Measurements from ENCODE around the gene CDC14A.
"Not testable (repeated sequence)": the region's sequence is repeated elsewhere in the genome, so short reads cannot be mapped to it uniquely, and the experiment has no call there.

The CDC14A gene

DNA sequence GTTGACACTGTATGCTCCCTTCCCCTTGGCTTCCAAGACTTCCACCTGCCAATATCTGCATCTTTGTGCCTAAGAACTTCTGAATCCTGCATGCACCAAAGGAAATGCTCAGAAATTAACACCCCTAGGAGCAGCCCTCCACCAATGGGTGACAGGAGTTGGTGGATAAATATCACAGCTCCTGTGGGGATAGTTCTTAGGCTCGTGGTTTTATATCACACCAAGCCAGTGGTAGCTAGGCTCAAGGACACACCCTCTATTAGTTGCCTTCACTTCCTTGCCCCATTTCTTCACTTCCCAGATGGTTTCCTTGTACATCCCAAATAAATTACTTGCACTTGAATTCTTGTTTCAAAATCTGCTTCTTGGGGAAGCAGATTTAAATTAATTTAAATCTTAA is 16.9 kb upstream of the CDC14A start:
- no peak for DNase-seq

DNA sequence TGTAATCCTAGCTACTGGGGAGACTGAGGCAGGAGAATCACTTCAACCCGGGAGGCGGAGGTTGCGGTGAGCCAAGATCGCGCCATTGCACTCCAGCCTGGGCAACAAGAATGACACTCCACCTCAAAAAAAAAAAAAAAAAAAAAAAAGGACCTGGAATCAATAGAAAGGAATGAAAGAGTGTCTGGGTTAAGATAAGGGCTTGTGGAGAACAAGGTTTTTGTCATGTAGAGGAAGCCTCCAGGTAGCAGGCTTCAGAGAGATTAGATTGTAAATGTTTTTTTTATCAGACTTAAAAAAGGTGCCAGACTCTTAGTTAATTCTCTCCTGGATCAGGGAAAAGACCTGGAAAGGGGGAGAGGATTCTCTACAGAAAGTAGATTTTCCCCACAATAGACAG is 14.4 kb upstream of the CDC14A start:
- not testable (repeated sequence) for DNase-seq

DNA sequence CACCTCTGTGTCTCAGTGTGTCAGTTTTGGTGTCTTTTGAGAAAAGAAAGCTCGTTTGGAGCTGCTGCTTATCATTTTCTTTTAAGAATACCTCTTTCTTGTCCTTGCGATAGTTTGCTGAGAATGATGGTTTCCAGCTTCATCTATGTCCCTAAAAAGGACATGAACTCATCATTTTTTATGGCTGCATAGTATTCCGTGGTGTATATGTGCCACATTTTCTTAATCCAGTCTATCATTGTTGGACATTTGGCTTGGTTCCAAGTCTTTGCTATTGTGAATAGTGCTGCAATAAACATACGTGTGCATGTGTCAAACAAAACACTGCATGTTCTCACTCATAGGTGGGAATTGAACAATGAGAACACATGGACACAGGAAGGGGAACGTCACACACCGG is 12.6 kb upstream of the CDC14A start:
- not testable (repeated sequence) for DNase-seq

DNA sequence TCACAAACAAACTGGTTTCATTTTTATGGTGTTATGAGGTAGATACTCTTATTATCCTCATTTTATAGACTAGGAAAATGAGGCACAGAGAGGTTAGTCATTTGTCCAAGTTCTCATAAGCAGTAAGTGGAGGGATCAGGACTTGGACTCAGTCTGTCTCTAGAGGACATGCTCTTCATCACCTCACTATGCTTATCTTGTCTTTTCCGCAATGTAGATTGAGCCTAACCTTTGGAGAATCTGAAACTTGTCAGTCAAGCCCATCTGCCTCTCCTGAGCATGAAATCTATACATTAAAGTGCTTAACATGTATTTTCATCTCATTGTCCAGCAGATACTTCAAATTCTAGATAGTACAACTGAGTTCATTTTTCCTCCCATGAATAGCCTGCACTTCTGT is 11.8 kb upstream of the CDC14A start:
- DNase-seq, result no peak

DNA sequence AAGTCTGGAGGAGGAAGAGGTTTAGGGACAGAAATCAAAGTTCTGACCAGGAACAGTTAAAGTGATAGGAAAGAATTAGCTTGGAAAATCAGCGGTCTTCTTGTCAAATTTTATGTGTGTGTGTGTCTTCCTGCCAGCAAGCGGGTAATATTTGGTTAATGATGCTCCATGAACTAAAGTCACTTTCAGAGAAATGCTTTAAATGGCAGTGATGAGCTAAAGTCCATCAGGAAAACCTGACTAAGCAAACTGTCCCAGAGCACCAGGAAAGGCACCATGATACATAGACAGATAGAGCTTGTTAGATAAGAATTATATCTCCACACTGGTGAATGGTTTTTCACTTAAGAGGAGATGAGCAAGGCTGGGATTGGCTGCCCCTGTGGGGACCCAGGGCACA is 10.0 kb upstream of the CDC14A start:
- DNase-seq, result no peak

DNA sequence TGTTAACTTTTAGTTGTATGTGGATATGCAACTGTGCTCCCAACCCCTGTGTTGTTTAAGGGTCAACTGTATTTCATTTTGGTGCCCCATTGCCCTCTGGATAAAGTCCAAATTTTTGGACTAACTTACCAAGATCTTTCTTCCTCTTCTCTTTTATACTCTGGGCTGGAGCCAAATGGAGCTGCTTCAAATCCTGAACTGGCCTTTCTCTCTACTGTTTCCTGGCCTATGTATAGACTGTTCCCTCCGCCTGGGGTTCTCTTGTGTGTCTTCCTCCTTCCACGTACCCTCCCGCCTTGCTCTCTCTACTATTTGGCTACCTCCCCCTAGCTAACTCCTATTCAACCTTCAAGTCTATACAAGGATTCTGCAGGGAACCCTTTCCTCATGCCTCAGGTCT is 8.4 kb upstream of the CDC14A start:
- DNase-seq, result no peak

DNA sequence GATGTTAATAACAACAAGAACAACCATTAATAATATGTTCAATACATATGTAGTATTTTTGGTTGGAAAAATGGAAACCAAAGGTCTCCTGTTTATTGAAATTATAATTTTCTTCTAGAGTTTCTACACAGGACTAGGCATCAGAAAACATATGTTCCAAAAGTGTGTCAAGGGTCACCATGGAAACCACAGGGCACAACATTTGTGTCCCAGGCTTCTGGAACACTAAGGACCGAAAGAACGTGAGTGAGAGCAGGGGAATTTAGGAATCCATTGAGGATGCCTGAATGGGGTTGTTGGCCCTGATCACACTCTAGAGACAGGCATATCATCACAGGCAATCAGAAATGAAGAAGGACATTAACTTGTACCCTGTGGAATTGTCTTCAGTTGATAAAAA is 7.5 kb upstream of the CDC14A start:
- no peak for DNase-seq

DNA sequence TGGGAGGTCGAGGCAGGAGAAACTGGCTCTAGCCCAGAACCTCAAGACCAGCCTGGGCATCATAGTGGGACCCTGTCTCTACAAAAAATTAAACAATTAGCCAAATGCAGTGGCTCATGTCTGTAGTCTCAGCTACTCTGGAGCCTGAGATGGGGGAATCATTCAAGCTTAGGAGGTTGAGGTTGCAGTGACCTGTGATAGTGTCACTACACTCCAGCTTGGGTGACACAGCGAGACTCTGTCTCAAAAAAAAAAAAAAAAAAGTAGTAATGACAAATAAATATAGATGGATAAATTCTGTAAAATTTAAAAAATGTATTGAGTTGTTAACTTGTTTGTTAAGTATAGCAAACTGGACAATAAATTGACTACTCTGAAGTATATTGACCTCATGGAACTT is 5.9 kb upstream of the CDC14A start:
- no peak for DNase-seq

DNA sequence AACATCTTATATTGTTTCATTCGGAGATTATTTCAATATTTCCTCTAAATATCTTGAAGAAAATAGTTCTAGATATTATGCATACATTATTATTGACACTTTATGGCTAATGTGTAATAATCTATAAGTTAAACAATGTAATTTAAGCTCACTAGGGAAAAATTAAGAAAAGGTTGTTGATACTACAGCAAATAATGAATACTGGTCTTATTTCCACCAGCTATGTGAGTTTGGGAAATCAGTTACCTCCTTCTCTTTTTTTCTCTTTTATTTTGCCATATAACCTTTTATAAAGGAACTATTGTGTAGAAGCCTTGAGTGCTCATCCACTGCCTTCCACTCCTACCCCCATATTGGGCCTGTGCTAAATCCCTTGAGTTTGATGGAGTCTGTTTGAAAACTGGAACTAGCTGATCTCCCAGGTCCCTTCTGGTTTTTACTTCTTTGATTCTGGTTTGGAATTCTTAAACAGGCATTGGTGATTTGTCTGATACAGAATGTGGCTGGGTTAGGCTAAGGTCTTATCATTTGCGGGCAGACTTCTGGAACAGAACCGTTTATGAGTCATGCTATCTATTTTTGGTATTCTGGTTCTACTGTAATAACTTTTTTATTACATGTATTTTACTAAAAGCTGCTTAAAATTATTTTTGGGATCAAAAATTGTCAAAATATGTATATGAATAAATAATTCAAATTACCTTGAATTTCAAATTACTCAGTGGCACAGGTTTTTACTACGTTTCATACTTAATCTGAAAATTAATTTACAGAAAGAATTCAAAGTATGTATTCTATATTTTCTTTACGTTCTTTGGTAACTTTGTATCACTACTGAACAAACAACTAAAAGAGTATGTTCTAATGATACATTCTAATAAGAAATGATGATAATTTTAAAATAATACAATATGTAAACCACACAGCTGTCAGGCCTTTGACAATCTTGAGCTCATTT is 5.0 kb upstream of the CDC14A start:
- no peak for DNase-seq

DNA sequence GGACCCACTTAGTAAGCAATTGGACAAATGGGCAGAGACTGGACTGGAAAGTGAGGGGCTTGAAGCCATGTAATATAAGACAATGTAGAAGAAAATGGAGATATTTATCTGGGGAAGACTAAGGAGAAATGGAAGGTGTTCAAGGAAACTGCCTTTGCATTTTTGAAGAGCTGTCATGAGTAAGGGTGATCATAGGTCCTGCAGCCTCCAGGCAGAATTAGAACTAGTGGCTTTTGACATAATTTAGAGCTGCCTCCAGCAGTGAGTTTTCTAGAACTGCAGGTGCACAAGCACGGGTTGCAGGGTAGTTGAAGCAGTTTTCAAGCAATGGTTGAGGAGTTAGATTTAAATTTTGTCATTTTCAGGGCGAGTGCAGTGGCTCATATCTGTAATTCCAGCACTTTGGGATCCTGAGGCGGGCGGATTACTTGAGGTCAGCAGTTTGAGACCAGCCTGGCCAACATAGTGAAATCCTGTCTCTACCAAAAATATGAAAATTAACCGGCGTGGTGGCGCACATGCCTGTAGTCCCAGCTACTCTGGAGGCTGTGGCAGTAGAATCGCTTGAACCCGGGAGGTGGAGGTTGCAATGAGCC is 3.7 kb upstream of the CDC14A start:
- DNase-seq, result no peak

DNA sequence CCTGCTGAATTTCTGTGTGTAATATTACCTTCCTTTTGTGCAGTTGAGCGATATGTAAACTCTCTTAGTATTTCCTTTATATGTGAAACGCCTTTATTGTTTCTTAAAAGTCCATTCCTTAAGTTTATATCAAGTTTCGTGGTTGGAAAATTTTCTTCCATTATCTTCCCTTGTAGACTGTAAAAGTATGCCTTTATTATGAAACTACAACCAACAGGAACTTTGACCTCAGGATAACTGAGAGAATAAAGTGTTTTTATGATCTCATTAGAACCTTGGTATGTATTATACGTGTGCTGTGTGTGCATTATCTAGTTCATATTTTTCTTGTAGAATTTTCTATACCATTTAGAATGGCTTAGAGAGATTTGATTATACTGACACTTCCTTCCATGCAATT is 3.1 kb upstream of the CDC14A start:
- no peak for DNase-seq

DNA sequence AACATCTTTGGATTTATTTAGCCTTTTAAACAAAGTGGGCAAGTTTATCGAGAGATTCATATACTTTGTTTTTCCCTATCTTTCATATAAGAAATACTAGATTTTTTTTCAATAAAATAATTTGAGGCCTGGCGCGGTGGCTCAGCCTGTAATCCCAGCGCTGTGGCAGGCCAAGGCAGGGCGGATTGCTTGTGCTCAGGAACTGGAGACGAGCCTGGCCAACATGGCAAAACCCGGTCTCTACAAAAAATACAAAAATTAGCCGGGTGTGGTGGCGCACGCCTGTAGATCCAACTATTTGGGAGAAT is 1.6 kb upstream of the CDC14A start:
- no peak for DNase-seq

DNA sequence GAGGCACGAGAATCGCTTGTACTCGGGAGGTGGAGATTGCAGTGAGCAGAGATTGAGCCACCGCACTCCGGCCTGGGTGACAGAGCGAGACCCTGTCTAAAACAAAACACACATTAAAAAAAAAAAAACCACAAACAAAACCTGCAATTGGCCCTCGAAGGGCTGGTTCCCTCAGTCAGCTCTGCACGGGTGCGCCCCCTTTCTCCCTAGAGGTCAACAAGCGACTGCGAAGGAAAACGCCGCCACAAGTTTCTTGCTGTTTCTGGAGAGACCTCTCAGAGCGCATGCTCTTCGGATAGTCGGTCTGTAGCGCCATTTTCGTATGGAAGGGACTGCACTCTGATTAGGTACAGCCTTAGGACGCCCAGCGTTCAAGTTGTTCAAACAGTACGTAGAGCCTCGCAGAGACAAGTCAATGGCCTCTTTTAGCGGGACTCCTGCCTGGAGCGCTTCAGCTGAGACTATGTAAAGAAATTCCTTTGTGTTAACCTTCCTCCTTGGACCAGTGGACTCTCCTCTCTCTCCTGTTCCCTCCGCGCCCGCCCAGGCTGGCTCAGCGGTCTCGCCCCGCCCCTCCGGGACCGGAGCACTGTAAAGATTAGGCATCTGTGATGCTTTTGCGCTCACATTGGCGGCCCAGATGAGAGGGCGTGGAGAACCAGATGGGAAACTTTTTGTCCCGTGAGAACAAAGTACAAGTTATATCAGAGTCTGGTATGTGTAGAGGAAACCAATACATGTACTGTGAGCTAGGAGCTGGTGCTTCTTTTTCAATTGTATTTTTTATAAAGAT is 1.0 kb upstream of the CDC14A start:
- DNase-seq, result peak; percentile 89

DNA sequence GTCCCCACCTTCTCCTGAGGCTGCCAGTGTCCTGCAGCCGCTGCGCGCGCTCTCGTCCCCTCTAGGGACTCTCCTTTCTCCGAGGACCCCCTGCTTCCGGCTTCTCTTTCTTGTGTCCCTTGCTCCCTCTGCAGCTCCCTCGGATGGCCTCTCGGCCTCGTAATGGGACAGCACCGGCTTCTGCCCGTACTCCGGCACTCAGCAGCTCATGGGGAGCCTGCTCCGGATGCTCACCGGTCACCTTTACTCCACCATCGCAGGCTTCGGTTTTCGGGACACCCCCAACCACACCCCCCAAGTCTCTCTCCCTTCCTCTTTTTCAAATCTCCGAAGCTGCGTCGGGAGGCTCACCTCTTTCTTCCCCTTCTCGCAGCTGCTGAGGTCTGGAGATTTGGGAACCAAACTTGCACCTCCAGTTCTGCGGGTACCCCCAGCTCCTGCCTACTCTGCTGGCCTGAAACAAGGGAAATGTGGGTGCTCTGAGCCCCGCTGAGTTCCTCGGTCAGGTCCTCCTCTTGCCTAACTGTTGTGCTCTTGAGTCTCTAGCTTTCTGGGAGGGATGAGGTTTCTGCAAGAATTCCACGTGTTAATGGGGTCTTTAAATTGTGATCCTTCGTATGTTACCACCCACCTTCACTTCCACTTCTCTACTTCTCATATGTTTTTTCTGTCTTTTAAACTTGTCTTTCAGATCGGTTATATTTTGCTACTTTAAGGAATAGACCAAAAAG is 930 bp downstream of the CDC14A start:
- no peak for DNase-seq

DNA sequence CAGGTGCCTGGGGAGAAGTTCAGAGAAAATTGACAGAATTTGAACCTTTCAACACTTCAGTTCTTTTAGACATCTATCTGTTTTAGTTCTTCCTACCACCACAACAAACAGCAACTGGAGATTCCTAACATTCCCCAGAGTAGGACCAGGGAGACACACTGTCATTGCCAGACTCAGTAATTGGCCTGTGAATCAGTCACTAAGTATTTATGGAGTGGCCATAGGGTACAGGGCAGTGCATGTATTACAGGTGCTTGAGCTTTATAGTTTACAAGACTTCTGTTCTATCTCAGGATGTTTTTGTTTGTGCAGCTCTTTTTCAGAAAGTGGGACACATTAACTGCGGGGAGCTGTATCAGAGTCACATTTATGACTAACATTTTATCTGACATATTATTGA is 1.7 kb downstream of the CDC14A start:
- no peak for DNase-seq

DNA sequence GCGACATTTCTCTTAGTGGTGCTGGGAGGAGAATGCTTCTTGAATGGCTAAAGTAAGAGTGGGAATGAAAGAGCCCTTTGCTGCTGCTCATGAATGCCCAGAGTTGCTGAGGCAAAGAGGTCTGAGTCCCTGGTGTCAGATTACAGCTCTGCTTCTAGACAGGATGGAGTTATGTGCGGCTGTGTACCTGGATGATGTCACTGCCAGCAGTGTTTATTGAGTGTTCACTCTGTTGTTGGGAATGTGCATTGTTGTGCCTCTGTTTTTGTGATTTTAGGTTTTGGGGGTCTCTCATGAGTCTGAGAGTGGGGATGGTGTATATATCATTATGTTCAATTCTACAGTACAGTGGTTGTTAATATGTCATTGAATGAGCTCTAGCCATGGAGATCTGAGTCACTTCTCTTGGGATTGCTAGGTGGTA is 2.7 kb downstream of the CDC14A start:
- DNase-seq, result peak; percentile 25

DNA sequence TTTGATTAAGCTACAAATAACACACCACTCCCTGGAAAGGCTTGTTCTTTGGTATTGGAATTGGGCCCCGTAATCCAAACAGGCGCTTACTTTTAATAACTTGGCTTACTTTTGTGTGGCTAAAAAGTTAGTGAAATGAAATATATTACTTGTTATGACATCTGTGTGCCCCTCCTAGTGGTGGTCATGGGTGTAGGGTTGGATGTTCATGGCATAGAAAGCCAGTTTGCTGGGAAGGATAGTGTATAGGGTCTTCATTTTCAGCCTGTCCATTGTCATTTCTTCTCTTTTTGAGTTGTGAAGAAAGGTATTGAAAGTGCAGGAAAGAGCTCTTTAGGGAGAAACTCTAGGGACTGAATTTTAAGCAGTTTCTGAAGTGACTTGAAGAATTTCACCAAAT is 5.9 kb downstream of the CDC14A start:
- DNase-seq, result no peak

DNA sequence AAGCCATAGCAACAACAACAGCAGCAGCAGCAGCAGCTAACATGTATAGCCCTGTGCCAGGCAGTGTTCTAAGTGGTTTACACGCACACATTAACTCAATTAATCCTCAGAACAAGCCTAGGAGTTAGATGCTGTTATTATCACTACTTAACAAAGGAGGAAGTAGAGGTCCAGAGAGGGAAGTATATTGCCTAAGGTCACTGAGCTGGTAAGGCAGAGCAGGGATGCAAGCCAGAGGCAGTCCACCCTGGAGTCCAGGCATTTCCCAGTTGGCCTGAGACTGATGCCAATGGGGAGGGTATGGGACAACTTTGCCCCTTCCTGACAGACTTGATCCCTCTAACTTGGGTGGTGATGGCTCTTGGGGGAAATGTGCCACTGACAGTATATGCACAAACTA is 6.8 kb downstream of the CDC14A start:
- no peak for DNase-seq

DNA sequence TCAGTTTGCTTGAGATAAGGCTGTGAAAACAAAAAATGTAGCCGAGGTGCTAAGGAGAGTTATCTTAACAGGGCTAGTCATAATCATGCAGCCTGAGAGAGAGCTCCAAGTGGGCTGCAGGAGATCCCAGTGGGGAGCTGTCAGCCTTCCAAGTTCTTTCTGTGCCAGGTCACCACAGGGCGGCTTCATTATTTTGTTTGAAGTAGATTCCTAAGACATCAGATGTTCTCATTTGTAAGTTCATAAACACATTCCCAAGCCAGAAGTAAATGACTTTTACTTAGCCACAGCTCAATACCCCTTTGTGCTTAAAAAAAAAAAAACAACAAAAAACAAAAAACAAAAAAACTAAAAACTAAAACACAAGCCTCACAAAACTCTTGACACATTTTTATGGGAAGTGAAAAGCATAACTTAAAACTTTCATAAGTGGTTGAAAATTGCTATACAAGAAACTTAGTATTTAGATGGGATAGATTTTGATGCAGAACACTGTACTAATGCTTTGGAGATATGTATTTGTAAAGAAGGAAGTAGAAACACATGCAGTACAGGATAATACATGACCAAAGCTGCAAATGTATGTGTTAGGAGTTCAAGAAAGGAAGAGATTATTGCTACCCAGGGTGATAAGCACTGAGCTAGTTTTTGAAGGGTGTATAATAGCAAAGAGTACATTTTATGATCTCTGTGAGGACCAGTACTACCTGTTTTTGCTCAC is 8.6 kb downstream of the CDC14A start:
- no peak for DNase-seq

DNA sequence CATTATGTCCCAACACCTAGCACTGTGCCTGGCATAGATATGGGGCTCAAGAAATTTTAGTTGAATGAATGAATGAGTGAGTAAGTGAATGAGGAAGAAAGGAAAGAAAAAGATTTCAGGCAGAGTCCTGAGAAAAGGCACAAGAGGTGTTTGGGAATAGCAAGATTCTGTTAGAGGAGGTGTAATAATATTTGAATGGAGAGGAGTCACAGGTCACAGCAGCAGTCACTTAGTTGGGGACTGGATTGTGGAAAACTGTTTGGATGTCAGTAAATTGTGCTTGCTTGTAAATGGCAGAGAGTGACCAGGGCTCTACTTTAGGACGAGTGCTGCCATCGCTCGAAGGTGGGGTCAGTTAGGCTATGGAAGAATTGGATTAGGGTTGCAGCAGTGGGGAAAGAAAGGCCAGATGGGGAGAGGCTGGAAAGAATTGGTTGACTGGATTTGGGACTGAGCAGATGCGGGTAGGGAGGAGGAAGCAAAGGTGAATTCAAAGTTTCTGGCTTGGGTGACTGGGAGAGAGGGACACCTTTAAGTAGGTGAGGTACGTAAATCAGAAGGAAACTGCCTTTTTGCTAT is 9.3 kb downstream of the CDC14A start:
- DNase-seq, result no peak

DNA sequence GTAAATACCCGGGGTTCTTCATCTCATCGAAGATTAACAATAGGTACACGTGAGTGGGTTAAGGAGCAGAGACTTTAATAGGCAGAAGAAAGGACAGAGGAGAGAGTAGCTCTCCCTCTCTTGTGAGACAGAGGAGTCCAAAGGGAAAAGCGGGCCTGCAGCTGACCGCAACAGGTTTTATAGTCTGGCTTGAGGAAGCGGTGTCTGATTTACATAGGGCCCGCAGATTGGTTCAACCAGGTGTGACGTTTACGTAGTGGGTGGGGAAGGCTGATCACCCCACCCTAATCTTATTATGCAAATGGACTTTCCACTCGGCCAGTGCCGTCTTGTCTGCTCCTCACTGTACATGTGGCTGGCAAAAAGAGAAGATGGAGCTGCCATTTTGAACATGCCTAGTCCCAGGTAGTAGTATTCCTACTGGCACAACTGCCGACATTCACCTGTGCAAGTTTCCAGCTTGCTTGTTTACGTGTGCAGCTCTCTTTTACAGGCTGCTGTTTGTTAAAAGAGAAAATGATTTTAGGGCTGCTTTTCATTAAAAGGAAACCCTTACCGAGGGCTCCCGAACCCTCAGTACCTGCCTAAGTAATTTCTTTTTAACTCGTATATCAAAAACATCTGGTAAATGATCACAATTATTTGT is 10.6 kb downstream of the CDC14A start:
- DNase-seq, result no peak

DNA sequence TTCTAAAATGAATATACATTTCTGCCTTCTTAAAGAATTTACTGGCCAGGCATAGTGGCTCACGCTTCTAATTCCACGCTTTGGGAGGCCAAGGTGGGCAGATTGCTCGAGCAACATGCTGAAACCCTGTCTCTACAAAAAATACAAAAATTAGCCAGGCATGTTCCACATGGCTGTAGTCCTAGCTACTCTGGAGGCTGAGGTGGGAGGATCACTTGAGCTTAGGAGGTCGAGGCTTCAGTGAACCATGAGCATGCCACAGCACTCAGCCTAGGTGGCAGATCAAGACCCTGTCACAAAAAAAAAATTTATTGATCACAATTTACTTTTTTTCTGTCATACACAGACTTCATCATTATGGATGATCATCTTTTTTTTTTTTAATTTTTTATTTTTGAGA is 11.5 kb downstream of the CDC14A start:
- no peak for DNase-seq
